OCI-LY1 (cell line): Measurements from ENCODE around the gene RFX2.

Experiments used
- H2AFZ ChIP-seq: fragments of 200-600 bp; sonication (generic), shearing (Covaris generic); 2 replicates; pipeline ENCODE4 v1.6.0; 2014; ENCODE audit warnings: antibody characterized with exemption, mild to moderate bottlenecking, low read length
- H3F3A ChIP-seq: fragments of 200-600 bp; sonication (generic), shearing (Covaris generic); 2 replicates; pipeline ENCODE4 v1.6.0; 2014; ENCODE audit warnings: mild to moderate bottlenecking, antibody characterized with exemption, low read length, moderate library complexity; ENCODE audit not compliant: insufficient read depth
- H3K27ac ChIP-seq: fragments of 200-600 bp; sonication (generic); 2 replicates; pipeline ENCODE4 v1.5.1; 2014; ENCODE audit warnings: low read length, mixed run types, mild to moderate bottlenecking, low read depth; ENCODE audit not compliant: poor library complexity, severe bottlenecking
- H3K27me3 ChIP-seq: fragments of 200-600 bp; sonication (generic); 2 replicates; pipeline ENCODE4 v1.6.0; 2014; ENCODE audit warnings: antibody characterized with exemption, mild to moderate bottlenecking, low read length, moderate library complexity; ENCODE audit not compliant: insufficient read depth
- H3K36me3 ChIP-seq: fragments of 200-600 bp; sonication (generic); 2 replicates; pipeline ENCODE4 v1.6.1; 2014; ENCODE audit warnings: mild to moderate bottlenecking, antibody characterized with exemption, low read length, moderate library complexity, mixed read lengths; ENCODE audit not compliant: insufficient read depth
- H3K4me1 ChIP-seq: fragments of 200-600 bp; sonication (generic); 2 replicates; pipeline ENCODE4 v1.5.1; 2014; ENCODE audit warnings: mild to moderate bottlenecking, low read length, moderate library complexity; ENCODE audit not compliant: insufficient read depth, severe bottlenecking
- H3K4me2 ChIP-seq: fragments of 200-600 bp; sonication (generic), shearing (Covaris generic); 2 replicates; pipeline ENCODE4 v1.6.1; 2014; ENCODE audit warnings: low read length
- H3K4me3 ChIP-seq: fragments of 200-600 bp; sonication (generic); 2 replicates; pipeline ENCODE4 v1.5.1; 2014; ENCODE audit warnings: low read length, low read depth, mild to moderate bottlenecking, mixed read lengths; ENCODE audit not compliant: poor library complexity, severe bottlenecking
- H3K79me2 ChIP-seq: fragments of 200-600 bp; shearing (Covaris generic); 2 replicates; pipeline ENCODE4 v1.6.1; 2016; ENCODE audit warnings: mixed run types, low read length, mixed read lengths; ENCODE audit not compliant: insufficient read depth
- H3K9ac ChIP-seq: fragments of 200-600 bp; sonication (generic), shearing (Covaris generic); 2 replicates; pipeline ENCODE4 v1.6.1; 2014; ENCODE audit warnings: mild to moderate bottlenecking, low read length, mixed read lengths
- H3K9me2 ChIP-seq: fragments of 200-600 bp; sonication (generic), shearing (Covaris generic); 2 replicates; pipeline ENCODE4 v1.6.1; 2014; ENCODE audit warnings: low read depth, mild to moderate bottlenecking, low read length, mixed read lengths
- H3K9me3 ChIP-seq: fragments of 200-600 bp; shearing (Covaris generic); 2 replicates; pipeline ENCODE4 v1.6.1; 2014; ENCODE audit warnings: low read length, mixed read lengths
- H4K20me1 ChIP-seq: fragments of 200-600 bp; sonication (generic), shearing (Covaris generic); 2 replicates; pipeline ENCODE4 v1.6.0; 2016; ENCODE audit warnings: mild to moderate bottlenecking, low read length; ENCODE audit not compliant: insufficient read depth
- CTCF ChIP-seq: fragments of 200-600 bp; sonication (generic), shearing (Covaris generic); IDR thresholded peaks from 2 replicates; pipeline ENCODE4 v1.5.1; 2017; ENCODE audit warnings: mild to moderate bottlenecking, antibody characterized with exemption, low read length, moderate library complexity, mixed read lengths
- EZH2 ChIP-seq: fragments of 200-600 bp; sonication (generic), shearing (Covaris generic); IDR thresholded peaks from 2 replicates; pipeline ENCODE4 v1.8.0; 2017; ENCODE audit warnings: borderline replicate concordance, mixed run types, mild to moderate bottlenecking, antibody characterized with exemption, low read length, moderate library complexity, mixed read lengths

RFX2 gene

GRCh38 chr19:5959260-5960004, 150.9 kb downstream of the RFX2 start:
- Histone ChIP-seq H3K27me3 (no peaks in the 10 kb centered on the region), H3K9ac (no peak overlapping the region), H3F3A (no peaks in the 10 kb centered on the region), H4K20me1 (no peaks in the 10 kb centered on the region), H3K4me3 (no peak overlapping the region), H3K79me2 (peaks cover 74% of the 10 kb centered on the region), H3K4me1 (peaks cover 73% of the 10 kb centered on the region), H3K36me3 (peaks cover 4% of the 10 kb centered on the region; the same call in 1 of the 2 replicates), H3K9me3 (no peaks in the 10 kb centered on the region), H2AFZ (no peak overlapping the region), H3K9me2 (no peaks in the 10 kb centered on the region), H3K27ac (peak overlapping the region; percentile 43), H3K4me2 (no peak overlapping the region)
- TF ChIP-seq EZH2 (no peak), CTCF (no peak)

- no peak overlapping the region for H3K4me2 ChIP-seq
- H3K27me3 ChIP-seq, result no peaks in the 10 kb centered on the region
- H2AFZ ChIP-seq, result no peak overlapping the region
- H3K4me1 ChIP-seq, result peaks cover 73% of the 10 kb centered on the region
- no peaks in the 10 kb centered on the region for H3F3A ChIP-seq
- no peak overlapping the region for H3K9ac ChIP-seq
- peaks cover 4% of the 10 kb centered on the region; the same call in 1 of the 2 replicates for H3K36me3 ChIP-seq
- peaks cover 74% of the 10 kb centered on the region for H3K79me2 ChIP-seq
- no peaks in the 10 kb centered on the region for H4K20me1 ChIP-seq
- no peaks in the 10 kb centered on the region for H3K9me3 ChIP-seq
- H3K9me2 ChIP-seq, result no peaks in the 10 kb centered on the region
- TF ChIP-seq EZH2, result no peak
- no peak for TF ChIP-seq CTCF
- no peak overlapping the region for H3K4me3 ChIP-seq
- H3K27ac ChIP-seq, result no peak overlapping the region
Measured at GRCh38 chr19:5958851-5959122, 151.5 kb downstream of the RFX2 start.

- H3K9me3 ChIP-seq, result no peaks in the 10 kb centered on the region
- H3K4me2 ChIP-seq, result no peak overlapping the region
- no peak overlapping the region for H3K4me3 ChIP-seq
- no peaks in the 10 kb centered on the region for H4K20me1 ChIP-seq
- no peaks in the 10 kb centered on the region for H3F3A ChIP-seq
- TF ChIP-seq EZH2 (no peak), CTCF (no peak)
- H3K9me2 ChIP-seq, result no peaks in the 10 kb centered on the region
- H2AFZ ChIP-seq, result no peak overlapping the region
- no peak overlapping the region for H3K9ac ChIP-seq
- H3K27me3 ChIP-seq, result no peaks in the 10 kb centered on the region
- peaks cover 73% of the 10 kb centered on the region for H3K4me1 ChIP-seq
- H3K36me3 ChIP-seq, result peaks cover 4% of the 10 kb centered on the region; the same call in 1 of the 2 replicates
- peak overlapping the region; percentile 30 for H3K27ac ChIP-seq
- H3K79me2 ChIP-seq, result peaks cover 74% of the 10 kb centered on the region
Measured at GRCh38 chr19:5958074-5958850, 152.0 kb downstream of the RFX2 start.
